ENCODE data around the gene STAC3. TPM values are rescaled to one million over a fixed set of nuclear protein-coding genes. Genes with fewer than 3 reads are reported as not detected.

Gene STAC3
- total and polyA plus RNA-seq, 2 of the 8 experiments (the other 6 are each of a cell fraction or from before 2014, with no cell fraction given) = 0.70 to 1.3 TPM

- TF ChIP-seq RNF2 (IDR thresholded peaks at IDR 0.05; ENCODE audit: borderline replicate concordance, low read depth, low read length, missing control alignments, poor library complexity, severe bottlenecking) = no peak
- TF ChIP-seq MAFK (IDR thresholded peaks at IDR 0.05; ENCODE audit: low read depth, low read length) = peak; percentile 49; the same call in 1 of the 2 replicates
- TF ChIP-seq EGR1 (IDR thresholded peaks at IDR 0.05; ENCODE audit: borderline replicate concordance, low read depth, low read length) = peak; percentile 94
- no peak for TF ChIP-seq RXRA (IDR thresholded peaks at IDR 0.05; ENCODE audit: insufficient read depth, low read depth, low read length)
- TF ChIP-seq CBX8 (IDR thresholded peaks at IDR 0.05; ENCODE audit: borderline replicate concordance, low read depth, low read length) = no peak
- TF ChIP-seq RAD21 (IDR thresholded peaks at IDR 0.05 in 1 of 2, conservative IDR thresholded peaks at IDR 0.05 in 1 of 2; ENCODE audit: low read depth in 2 of 2, low read length in 2 of 2) = peak; percentile 69 to 76
- no peak for TF ChIP-seq PHF8 (conservative IDR thresholded peaks at IDR 0.05; ENCODE audit: low read depth, low read length)
- no peak for TF ChIP-seq NANOG (IDR thresholded peaks at IDR 0.05; ENCODE audit: insufficient read depth, low read depth, low read length, poor library complexity, severe bottlenecking)
- TF ChIP-seq TEAD4 (IDR thresholded peaks at IDR 0.05; ENCODE audit: low read depth, low read length) = peak; percentile 75
- peak; percentile 79 for TF ChIP-seq ASH2L (IDR thresholded peaks at IDR 0.05; ENCODE audit: low read length)
- no peak for TF ChIP-seq TAF1 (IDR thresholded peaks at IDR 0.05; ENCODE audit: low read depth, low read length)
- TF ChIP-seq CREB1 (IDR thresholded peaks at IDR 0.05) = 0 out of 2 replicates have a peak, but pooled peaks have one; percentile 24
- TF ChIP-seq KDM4A (IDR thresholded peaks at IDR 0.05; ENCODE audit: low read depth, low read length, severe bottlenecking) = peak; percentile 62
- peak in 2 of 3 experiments; percentile 78 to 90; a peak in 3 of 4 replicates for TF ChIP-seq CTCF (IDR thresholded peaks at IDR 0.05; ENCODE audit: control extremely low read depth in 1 of 3, insufficient read depth in 1 of 3, low read depth in 1 of 3, low read length in 3 of 3)
- no peak for TF ChIP-seq GABPA (IDR thresholded peaks at IDR 0.05; ENCODE audit: borderline replicate concordance, insufficient read depth, low read length)
- no peak for TF ChIP-seq EP300 (IDR thresholded peaks at IDR 0.05; ENCODE audit: borderline replicate concordance in 1 of 2, low read depth in 2 of 2, low read length in 2 of 2)
- TF ChIP-seq RBBP5 (IDR thresholded peaks at IDR 0.05; ENCODE audit: borderline replicate concordance, low read depth, low read length) = no peak
- peak; percentile 50 for TF ChIP-seq MAX (IDR thresholded peaks at IDR 0.05)
- TF ChIP-seq CHD2 (IDR thresholded peaks at IDR 0.05; ENCODE audit: low read length) = peak; percentile 43; the same call in 1 of the 2 replicates
Observed at GRCh38 chr12:57242691-57243454, 8.1 kb downstream of the STAC3 start (continued).
